ENCODE measurements around the gene ALDH3B1.

ALDH3B1 gene

DNA sequence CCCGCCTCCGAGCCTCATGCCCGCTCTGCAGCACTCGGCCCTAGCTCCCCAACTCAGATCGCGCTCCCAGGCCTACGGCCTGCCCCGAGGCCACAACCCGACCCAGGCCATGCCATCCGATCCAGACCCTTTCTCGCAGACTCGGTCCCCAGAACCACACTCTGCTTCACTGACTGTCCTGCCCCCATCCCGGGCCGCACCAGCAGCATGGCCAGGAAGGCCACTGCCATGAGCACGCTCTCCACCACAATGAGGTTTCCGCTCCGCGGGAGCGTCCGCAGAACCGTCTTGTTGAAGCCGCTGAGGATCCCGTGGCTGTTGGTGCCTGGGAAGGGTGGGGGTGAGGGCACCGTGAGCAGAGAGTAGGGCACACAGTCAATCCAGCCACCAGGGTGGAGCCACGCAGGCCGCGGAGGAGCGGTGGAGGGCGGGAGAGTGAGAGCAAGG is 12.6 kb upstream of the ALDH3B1 start:
- no peak for DNase-seq

DNA sequence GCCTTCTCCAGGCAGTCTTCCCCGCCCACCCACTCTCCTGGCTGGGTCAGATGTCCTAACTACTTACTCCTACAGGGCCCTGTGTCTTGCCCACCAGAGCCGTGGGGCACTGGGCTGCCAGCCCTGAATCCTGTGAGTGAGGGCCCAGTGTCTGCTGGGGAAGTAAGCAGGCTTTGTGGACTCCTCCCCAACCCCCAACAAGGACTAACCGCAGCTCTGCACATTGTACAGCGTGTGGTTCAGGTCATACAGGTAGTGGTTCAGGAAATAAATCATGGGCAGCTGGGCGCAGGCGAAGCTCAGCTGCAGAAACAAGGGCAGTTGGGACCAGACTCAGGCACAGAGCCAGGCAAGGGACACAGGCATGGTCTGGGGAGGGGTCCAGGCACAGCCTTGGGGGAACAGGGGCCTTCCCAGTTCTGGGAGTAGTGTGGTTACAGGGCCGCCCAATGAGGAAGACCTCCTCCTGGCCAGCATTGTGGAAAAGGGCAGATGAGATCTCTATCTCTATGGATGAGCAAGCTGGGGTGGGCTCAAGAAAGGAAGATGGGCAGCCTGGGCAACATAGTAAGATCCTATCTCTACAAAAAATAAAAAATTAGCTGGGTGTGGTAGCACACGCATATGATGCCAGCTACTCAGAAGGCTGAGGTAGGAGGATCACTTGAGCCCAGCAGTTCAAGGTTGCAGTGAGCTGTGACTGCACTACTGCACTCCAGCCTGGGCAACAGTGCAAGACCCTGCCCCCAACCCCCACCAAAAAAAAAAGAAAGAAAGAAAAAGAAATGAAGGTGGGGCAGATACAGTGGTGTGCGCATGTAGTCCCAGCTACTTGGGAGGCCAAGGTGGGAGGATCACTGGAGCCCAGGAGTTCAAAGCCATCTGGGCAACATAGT is 11.7 kb upstream of the ALDH3B1 start:
- no peak for DNase-seq

DNA sequence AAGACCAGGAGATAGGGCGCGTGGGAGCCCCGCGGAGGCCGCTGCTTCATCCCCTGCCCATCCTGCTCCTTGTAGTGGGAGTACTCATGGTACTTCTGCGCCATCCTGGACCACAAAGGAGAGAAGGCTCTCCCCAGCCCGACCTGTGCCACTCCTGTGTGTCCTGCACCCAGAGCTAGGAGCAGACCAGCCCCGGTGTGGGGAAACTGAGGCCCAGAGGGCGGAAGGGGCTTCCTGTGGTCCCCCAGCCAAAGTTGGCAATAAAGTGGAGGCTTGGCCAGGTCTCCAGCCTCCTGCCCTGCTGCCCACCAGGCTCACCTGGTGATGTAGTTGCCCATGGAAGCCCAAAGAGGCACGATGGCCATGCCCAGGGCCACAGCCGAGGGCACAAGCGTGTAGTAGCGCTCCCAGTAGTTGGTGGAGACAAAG is 10.9 kb upstream of the ALDH3B1 start:
- DNase-seq, result no peak

DNA sequence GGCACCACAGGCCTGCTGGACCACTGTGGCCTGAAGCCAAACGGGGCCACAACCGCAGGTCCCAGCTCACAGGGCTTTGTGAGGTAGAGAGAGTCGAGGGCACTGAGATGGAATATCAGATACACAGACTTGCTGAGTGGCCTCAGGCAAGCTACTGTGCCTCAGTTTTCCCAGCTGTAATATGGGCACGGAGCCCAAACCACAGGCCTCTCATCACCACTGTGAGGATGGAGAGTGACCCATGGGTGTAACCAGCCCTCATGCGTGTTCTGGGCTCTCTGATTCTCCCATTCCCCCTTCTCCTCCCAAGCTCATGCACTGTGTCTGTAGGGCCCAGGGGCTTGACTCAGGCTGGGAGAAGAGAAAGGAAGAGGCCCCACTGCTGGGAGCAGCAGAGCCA is 10.4 kb upstream of the ALDH3B1 start:
- DNase-seq, result no peak

DNA sequence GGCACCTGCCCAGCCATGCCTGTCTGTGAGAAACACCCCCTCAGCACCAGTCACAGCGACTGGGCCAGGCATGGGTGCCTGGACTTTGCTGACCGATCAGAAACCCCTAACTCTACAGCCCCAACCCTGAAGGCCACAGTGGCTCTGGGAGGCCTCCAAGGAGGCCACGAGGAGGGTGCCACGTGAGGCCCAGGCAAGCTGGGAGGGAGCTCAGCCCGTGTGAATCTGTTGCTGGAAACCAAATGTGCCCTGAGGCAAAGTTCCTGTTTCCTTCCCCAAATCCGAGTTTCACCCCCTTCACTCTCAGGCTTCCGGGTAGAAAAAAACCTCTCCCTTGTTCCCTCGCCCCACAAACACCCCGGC is 7.6 kb upstream of the ALDH3B1 start:
- no peak for DNase-seq

DNA sequence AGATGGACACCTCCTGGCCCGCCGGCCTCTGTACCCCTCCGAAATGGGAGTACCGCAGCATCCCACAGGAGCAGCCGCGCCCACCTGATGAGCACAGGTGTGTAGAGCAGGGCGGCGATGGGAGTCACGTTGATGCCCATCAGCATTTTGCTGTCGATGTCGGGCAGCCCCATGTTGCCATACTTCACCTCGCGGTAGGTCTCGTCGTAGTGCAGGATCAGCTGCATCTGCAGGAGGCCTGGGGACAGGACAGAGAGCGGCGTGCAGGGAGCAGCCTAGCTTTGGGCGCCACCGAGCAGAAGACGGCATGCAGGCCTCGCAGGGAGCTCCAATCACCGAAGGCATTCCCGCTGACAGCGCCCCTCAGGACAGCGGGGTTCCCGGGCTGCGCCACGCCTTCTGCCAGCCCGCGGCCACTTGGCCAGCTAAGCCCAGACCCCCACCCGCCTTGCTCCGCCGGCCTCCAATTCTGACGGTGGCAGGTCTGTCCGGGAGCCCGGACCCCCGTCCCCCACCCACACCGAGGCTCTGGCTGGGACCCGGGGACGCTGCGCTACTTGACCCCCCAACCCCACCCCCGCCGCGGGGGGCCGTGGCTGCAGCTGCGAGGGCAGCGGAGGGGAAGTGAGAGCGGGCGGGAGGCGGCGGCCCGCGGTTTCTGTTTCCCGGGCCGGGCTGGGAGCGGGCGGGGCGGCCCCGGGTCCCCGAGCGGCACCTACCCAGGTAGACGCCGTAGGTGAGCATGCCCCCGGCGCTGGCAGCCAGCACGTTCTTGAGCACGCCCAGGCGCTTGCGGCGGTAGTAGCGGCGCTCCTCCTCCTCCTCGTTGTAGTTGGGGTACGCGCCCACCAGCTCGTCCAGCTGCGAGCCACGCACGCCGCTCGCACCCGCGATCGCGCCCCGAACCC is 6.9 kb upstream of the ALDH3B1 start:
- DNase-seq, result no peak

DNA sequence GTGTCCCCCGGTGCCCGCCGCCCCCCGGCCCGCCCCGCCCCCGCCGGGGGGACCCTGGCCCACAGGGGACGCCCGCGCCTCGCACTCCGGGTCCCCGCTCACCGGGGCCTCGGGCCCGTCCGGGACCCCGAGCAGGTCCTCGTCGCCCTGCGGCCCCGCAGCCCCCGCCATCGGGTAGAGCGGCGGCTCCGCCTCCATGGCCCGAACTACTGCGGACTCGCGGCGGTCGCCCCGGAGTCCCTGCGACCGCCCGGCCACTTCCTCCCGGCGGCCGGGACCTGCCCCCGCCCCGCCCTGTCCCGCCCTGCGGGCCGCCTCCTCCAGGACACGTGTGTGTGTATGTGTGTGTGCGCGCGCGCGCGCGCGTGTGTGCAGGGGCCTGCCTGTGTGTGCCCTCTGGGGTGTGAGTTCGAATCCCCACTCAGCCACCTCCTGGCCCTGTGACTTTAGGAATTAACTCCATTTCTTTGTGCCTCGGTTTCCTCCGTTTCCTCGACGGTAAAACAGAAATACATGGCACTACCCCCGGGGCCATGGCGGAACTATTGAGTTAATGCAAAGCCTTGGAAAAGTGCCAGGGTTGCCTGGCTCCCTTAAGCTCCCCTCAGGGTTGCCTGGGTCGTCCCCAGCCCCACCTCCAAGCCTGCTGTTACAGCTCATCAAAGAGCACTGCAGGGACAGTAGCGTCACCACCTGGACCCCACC is 6.1 kb upstream of the ALDH3B1 start, which contains the start of gene UNC93B1:
TSS of gene UNC93B1 (minus strand) at position 252 of the 705 bp plus-strand sequence. CDS start at position 198, 54 bp downstream.
- peak; percentile 76 for DNase-seq

DNA sequence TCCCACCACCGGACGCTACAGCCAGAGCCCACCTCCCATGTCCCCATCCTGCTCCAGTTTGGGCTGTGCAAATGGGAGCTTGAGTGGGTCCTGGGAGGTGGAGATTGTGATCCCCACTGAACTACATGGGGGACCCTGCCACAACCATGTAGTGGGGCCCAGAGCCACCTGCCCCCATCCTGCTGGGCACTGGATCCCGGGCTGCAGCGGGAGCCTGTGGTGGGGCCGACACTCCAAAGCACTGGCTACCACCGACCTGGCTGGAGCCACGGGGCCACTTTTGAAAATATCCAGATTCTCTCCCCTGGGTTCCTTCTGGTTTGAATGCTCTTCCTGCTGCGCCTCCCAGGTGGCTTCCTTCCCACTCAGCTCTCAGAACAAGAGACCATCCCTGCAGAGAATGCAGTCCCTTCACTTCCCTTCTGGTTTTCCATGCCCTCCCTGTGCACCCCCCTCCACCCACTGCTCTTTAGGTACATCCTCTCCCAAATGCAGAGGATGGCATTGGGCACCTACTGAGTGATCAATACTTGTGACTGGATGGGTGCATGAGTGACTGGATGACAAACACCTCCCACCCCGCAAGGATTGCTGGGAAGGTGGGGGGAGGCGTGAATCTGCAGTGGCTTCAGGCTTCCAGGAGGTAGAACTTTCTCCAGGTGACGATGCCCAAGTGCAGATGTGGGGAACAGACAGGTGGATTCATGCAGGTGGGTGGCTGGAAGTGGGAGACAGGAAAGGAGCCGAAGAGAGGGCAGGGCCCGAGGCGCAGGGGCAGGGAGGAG is 5.4 kb upstream of the ALDH3B1 start:
- no peak for DNase-seq

DNA sequence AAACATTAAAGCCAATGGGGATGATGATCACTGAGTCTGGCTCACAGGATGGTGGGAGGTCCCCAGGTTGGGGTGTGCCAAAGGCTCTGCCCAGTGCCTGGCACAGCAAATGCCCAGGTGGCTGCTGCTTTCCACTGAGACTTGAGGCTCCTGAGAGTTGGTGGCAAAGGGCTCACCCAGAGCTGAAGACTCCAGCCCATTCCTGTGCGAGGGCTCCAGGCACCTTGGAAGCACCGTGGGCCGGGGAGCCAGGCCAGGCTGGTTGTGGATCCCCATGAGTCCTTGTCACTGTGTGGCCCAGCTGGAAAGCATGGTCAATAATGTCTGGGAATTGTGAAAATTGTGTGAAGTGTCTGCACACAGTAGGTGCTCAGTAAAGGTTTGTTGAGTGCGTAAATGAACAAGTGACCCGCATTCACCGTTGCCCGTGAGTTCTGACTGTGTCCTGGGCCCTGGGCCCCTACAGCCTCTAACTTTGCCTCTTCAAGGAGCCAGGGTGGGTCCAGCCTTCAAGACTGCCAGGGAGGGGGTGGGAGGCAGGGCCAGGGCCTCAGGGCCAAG is 3.4 kb upstream of the ALDH3B1 start:
- no peak for DNase-seq

DNA sequence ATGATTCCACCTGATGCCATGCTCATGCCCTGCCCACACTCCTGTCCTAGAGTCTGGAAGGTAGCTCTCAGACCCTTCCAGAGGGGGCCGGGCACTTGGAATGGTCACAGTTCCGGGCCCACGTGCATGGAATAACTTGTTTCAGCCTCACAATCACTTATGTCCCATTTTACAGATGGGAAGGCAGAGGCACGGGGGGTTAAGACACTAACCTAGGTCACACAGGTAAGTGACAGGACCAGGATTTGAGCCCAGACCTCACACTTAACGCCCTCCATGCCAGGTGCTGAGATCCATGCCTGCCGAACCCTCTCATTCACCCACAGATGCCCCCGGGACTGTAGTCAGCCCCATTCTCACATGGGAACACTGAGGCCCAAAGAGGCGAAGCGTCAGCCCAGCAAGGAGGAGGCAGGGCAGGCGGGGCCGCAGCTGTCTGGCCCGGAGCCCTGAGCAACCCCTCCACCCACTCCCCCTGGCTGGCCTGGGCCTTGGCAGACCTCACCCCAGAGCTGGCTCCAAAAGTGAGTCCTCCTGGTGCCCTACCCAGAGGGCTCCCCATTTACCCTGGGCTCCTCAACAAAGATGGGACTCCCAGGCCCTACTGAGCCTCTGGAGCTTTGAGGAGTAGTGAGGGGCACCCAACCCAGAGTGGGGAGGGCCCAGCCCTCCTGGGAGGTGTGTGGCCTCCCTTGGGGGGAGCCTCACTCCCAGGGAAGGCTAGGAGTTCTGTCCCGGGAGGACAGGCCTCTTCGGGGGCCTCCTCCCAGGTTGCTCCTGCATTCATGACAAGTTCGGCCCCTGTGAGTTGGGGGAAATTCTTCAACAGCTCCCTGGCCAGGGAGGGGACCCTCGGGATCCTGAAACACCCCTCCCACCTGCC is 2.4 kb upstream of the ALDH3B1 start:
- no peak for DNase-seq

DNA sequence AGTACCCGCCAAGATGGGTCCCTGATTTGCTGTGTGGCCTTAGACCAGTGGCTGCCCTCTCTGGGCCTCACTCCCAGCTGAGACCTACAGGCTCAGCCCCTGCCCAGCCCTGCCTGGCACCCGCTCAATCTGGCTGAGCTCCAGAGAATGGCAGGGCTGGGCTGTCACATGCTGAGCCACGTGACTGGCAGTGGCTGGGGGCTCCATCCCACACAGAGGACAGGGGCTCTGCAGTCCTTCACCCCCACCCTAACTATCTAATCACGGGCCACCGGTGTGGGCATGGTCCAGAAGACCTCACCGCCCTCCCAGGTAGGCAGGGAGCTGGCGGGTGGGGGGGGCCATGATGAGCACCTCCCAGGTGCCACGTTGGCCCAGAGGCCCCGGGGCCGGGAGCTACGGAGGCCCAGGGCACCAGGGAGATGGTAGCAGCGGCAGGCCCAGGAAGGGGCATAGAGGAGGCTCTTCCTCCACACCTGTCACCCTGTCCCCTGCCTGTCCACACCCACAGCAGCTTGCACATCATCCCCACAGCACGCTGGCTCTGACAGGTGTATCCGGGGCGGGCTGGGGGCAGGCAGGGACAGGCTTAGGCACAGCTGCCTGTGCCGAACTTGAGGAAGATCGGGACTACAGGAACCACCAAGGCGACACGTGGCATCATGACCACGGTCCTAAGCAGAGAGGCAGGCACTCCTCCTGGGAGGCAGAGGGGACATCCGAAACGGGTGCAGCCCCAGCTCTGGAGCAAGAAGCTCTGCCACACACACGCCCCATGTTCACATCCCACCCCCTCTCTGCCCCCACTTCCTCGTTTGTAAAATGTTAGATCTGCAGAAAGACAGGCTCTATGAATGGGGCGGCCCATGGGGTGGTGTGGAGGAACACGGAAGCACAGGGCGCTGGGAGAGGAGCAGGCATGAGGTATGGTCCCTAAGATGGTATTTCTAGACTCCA is 1.5 kb upstream of the ALDH3B1 start:
- DNase-seq, result no peak

DNA sequence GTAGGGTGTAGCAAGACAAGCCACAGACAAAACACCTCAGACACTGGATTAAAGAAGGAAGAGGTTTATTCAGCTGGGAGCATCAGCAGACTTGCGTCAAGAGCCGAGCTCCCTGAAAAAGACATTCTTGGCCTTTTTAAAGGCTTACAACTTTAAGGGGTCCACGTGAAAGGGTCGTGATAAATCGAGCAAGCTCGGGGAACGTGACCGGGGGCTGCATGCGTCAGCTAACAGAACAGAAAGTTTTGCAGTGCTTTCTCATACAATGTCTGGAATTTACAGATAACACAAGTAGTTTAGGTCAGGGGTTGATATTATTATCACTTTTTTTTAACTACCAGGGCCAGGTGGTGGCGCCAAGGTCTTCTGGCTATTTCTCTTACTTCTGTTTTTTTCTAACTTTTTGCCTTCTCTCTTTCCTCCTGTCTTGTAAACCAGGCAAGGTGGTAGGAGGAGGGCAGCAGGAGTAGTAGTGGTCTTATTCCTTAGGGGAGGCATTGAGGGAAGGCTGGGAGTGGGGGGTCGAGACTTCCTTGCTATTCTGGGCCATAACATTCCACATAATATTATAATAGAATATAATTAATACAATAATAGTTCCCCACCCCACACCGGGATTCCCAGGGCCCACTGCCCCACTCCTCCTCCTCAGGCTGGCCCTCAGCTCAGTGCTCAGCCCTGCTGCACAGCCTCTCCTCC is 587 bp upstream of the ALDH3B1 start:
- peak; percentile 48 for DNase-seq

DNA sequence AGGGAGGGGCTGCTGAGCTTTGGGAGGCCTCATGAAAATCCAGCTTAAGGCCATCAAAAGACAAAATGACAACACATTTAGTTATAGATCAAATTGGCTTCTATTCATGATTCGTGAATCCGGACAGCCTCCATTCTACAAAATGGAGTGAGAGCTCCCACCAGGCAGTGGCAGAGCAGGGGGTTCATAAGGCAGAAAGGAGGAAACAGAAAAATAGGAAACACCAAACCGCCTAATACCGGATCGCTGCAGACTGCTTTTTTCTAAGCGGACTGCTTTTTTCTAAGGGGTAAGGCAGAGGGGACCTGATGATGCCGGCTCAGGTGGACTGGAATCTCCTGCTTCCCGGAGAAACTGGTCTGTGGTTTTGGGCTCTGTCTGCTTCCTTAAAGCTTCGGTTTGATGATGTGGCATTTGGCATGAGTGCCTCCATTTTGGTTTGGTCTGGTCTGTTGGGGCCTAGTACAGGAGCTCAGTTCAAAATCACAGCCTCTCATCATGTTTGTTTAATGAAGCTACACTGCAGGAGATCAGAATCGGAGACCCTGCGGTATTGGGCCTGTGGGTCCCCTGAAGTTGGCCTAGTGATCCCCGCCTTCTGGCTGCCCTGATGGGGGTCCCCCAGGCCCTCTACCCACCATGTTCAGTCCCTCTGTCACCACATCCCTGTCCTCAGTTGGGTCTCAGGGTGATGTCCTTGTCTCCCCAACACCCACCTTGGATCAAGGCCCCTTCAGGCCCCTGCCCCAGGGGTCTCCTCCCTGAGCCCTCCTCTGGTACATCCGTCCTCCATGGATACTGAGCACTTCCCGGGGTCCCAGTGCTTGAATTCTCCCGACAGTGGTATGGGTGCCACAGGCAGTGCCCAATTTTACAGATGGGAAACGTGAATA is 1.2 kb downstream of the ALDH3B1 start:
- DNase-seq, result no peak

DNA sequence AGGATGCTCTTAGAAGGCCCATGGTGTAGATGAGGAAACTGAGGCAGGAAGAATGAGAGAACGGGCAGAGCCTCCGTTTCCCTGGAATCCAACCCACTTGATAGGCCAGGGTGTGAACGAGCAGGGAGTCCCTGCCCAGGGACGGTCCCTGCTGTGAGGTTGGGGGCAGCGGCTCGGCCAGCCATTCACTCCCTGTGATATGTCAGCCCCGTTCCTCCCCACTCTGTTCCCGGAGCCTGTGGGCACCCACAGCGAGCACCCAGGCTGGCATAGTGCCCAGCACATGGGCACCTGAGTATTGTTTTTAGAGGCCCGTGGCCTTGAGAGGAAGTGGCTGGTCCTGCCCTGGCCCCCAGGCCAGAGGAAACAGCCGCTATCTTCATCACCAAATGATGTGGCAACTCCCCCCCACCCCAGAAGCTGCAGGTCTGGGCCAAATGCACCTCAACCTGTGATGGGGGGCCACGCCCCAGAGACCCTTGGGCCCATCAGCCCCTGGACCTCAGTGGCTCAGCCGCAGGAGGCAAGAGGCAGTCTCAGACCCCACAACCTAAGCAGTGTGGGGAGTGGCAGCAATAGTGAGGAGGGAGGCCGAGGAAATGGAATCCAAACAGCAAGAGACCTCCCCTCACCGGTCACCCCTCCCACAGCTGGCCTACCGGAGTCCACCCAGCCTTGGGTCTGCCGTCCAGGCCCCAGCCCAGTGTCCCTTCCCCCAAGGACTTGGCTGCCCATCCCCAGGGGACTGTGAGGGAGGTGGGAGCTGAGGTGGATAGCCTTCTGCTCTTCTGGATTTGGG is 2.1 kb downstream of the ALDH3B1 start:
- no peak for DNase-seq

DNA sequence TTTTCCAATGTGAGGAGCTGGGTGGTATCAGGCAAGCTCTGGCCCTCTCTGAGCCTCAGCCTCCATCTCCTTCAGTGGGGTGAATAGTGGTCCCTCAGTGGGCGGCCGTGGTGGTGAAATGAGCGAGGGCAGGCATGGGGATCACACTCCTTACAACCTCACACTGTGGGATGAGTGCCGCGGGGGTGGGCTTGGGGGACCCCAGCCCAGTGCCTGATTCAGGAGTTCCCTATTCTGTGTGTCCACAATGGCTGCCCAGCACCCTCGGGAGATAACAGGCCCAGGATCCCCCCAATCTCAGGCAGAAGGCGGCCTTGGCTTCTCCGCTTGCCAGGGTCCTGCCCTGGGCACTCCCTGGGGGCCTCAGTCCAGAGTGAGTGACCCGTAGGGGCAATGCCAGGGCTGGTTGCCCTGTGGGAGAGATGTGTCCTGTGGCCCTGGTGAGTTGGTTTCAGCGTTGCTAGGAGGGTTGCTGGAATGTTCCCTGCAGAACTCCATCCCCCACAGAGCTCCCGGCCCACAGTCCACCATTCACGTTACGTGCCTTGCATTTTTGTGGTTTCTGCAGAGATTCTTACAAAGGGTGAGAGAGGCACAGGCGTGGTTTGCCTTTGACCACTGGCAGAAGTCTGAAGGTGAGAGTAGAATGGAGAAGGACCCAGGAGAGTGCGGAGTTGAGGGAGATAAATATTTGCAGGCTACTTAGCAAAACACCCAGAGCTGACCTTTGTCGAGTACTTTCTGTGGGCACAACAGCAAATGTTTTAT is 2.9 kb downstream of the ALDH3B1 start:
- peak; percentile 94 for DNase-seq

DNA sequence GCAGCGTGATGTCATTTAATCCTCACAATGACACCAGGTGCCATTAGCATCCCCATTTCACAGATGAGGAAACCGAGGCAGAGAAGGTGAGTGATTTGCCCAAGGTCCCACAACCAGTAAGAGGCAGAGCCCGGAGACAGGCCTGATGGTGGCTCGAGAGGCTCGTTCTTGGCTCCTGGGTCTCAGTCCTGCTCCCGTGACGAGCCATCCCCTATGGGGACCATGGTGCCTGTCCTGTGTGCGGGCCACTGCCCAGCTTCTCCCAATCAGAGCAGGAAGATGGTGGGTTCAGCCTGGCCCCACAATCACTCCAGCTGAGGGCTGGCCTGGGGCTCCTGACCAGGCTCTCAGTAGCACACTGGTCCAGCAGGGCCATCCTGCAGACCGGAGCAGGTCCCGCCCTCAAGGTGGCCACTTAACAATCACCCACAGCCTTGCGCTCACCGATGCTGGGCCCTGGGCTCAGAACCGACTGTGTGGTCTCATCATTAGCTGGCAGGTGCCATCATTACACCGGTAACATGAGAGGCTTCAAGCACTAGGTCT is 3.6 kb downstream of the ALDH3B1 start:
- DNase-seq, result no peak

Data from HCEC 1CT (cell line).